Kidney (tissue), 14 donors: ENCODE results near the gene PPP1R37. TPM values are rescaled to one million over a fixed set of nuclear protein-coding genes. Genes with fewer than 3 reads are reported as not detected.

ENCODE experiments used
- DNase-seq, 5 donors: peaks; one replicate each; pipeline ENCODE4 v3.0.0-alpha.2; 2013 to 2020
- FAIRE-seq: peaks from 2 replicates; lab custom pipeline; 2012; peaks lifted over from hg19 to GRCh38; lab: Jason Lieb, UNC
- H3K27ac ChIP-seq, 2 donors: one replicate each; pipeline ENCODE4 v1.7.0; 2013; ENCODE audit warnings: low read depth in 2 of 2, low read length in 2 of 2, inconsistent platforms in 1 of 2
- H3K27me3 ChIP-seq: one replicate; pipeline ENCODE4 v1.7.1; 2013; ENCODE audit warnings: low read length, inconsistent platforms; ENCODE audit not compliant: control insufficient read depth, insufficient read depth
- H3K36me3 ChIP-seq, 3 donors: one replicate each; pipeline versions ENCODE4 v1.7.0 to v1.7.1; 2013; ENCODE audit warnings: low read length in 3 of 3, control low read depth in 1 of 3, inconsistent platforms in 1 of 3; ENCODE audit not compliant: insufficient read depth in 3 of 3, control insufficient read depth in 2 of 3
- H3K4me1 ChIP-seq, 3 donors: one replicate each; pipeline versions ENCODE4 v1.7.0 to v1.7.1; 2013; ENCODE audit warnings: low read length in 3 of 3, inconsistent platforms in 1 of 3, low read depth in 1 of 3; ENCODE audit not compliant: control insufficient read depth in 2 of 3, insufficient read depth in 2 of 3
- H3K4me3 ChIP-seq, 3 donors: one replicate each; pipeline versions ENCODE4 v1.7.0 to v1.8.1; 2013; ENCODE audit warnings: low read length in 3 of 3, control low read depth in 1 of 3, inconsistent platforms in 1 of 3
- H3K9ac ChIP-seq, 3 donors: one replicate each; pipeline versions ENCODE4 v1.7.0 to v1.7.1; 2013; ENCODE audit warnings: low read length in 3 of 3, control low read depth in 1 of 3, inconsistent platforms in 1 of 3
- H3K9me3 ChIP-seq, 3 donors: one replicate each; pipeline versions ENCODE4 v1.7.0 to v1.7.1; 2013; ENCODE audit warnings: low read length in 3 of 3, control low read depth in 1 of 3, inconsistent platforms in 1 of 3; ENCODE audit not compliant: control insufficient read depth in 2 of 3, insufficient read depth in 1 of 3
- CTCF ChIP-seq: IDR thresholded peaks from 3 replicates; pipeline ENCODE4 v1.5.1; 2012; ENCODE audit warnings: mild to moderate bottlenecking, moderate library complexity, borderline replicate concordance; ENCODE audit not compliant: insufficient read depth; ENCODE audit errors: extremely low read depth
- intact Hi-C: fragments of 100-400 bp; cut with DNase I; formaldehyde crosslinking; loops from one replicate; pipeline ENCODE4 v1.11.1; 2022
- polyA plus RNA-seq: library from polyadenylated mRNA; stranded (reverse); fragments of 350-450 nt; fragmentation: Illumina TruSeq; extraction: RNeasy Lipid Tissue Mini Kit (QIAGEN cat#74804); gene quantifications from one replicate; pipeline ENCODE4 v1.2.3, GENCODE V29; 2014; ENCODE audit warnings: low read depth, low replicate concordance; ENCODE audit not compliant: insufficient read depth
- total RNA-seq: library from RNA; stranded (reverse); fragmentation: NEBNext Ultra II Directional; extraction: Animal tissue kit (Norgen Biotek cat#: 25700); gene quantifications from one replicate; pipeline ENCODE4 v1.2.1, GENCODE V29; 2021
- donor health status: control.
- donor health status: control.
- donor health status: control.
- donor health status: control.
- donor health status: control.
- donor health status: DM: yes; HTN: yes; CAD: no.
- donor health status: Normal renal cell carcinoma (clear cell type).

PPP1R37 gene
- total and polyA plus RNA-seq, 2 donors from 2014 or later, result 21.6 to 33.0 TPM

DNA sequence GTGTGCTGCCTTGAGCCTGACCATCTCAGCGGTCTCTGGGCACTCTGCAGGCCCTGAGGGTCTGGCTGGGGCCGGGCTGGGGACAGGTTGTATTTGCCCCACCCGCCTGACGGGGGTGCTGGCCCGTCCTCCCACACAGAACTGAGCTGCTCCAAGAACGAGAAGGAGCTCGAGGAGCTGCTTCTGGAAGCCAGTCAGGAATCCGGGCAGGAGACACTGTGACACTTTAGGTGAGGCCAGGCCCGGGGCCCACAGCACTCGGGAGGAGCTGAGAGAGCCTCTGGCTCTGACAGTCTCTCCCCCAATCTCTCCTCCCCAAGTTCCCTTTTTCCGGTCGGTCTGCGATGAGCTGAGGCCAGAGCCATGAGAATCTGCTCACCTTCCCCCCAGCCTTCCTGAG lies 53.3 kb downstream of the PPP1R37 start:
- Histone ChIP-seq H3K4me3 (no peak overlapping the region), H3K9me3 (no peaks in the 10 kb centered on the region), H3K27ac (no peak overlapping the region), H3K36me3 (peaks cover 0 to 6% (median under 1%) of the 10 kb centered on the region in 3 donors), H3K27me3 (no peaks in the 10 kb centered on the region), H3K4me1 (no peaks in the 10 kb centered on the region), H3K9ac (no peak overlapping the region)
- no peak for DNase-seq
- no peak for FAIRE-seq
- TF ChIP-seq CTCF, result no peak
- intact Hi-C loops, result no loop called here

GRCh38 chr19:45146741-45147205 lies 53.8 kb downstream of the PPP1R37 start:
- H3K27ac ChIP-seq, result no peak overlapping the region
- peaks cover 0 to 6% (median 0%) of the 10 kb centered on the region in 3 donors for H3K36me3 ChIP-seq
- peak; percentile 56 to 75 (median 59) for DNase-seq
- intact Hi-C loops, result no loop called here
- no peak overlapping the region for H3K4me3 ChIP-seq
- no peak for TF ChIP-seq CTCF
- FAIRE-seq, result no peak
- H3K27me3 ChIP-seq, result no peaks in the 10 kb centered on the region
- H3K4me1 ChIP-seq, result no peaks in the 10 kb centered on the region
- no peaks in the 10 kb centered on the region for H3K9me3 ChIP-seq
- no peak overlapping the region for H3K9ac ChIP-seq

GRCh38 chr19:45147835-45148676 lies 55.1 kb downstream of the PPP1R37 start:
- DNase-seq (no peak), FAIRE-seq (no peak)
- no peak overlapping the region for H3K4me3 ChIP-seq
- intact Hi-C loops, result no loop called here
- no peak overlapping the region for H3K27ac ChIP-seq
- peaks cover 5% of the 10 kb centered on the region for H3K27me3 ChIP-seq
- H3K36me3 ChIP-seq, result peaks cover 0 to 6% (median 0%) of the 10 kb centered on the region in 3 donors
- H3K9me3 ChIP-seq, result no peaks in the 10 kb centered on the region
- peaks cover 0 to 10% (median 0%) of the 10 kb centered on the region in 3 donors for H3K4me1 ChIP-seq
- no peak overlapping the region for H3K9ac ChIP-seq
- no peak for TF ChIP-seq CTCF
